ENCODE measurements around the gene ZNRF1.

The ZNRF1 gene

GRCh38 chr16:75026239-75026891, 27.5 kb downstream of the ZNRF1 start:
- DNase-seq (ENCODE audit: low read depth, low spot score), result peak; percentile 41

DNA sequence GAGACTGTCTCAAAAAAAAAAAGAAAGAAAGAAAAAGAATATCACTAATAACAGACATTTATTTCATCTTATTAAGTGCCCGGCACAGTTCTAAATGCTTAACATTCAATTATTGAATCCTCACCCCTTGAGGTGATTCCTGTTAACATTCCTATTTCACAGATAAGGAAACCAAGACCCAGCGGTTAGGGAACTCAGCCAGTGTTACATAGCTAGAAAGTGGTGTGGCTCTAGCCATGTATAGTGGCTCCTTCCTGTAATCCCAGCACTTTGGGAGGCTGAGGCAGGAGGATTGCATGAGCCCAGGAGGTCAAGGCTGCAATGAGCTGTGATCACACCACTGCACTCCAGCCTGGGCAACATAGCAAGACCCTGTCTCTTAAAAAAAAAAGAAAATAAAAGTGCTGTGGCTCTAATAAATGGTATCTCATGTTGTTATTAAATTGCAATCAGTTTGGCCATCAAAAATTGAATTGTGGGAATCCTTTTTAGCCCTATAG, 28.1 kb downstream of the ZNRF1 start:
- DNase-seq (ENCODE audit: low read depth, low spot score), result no peak

DNA sequence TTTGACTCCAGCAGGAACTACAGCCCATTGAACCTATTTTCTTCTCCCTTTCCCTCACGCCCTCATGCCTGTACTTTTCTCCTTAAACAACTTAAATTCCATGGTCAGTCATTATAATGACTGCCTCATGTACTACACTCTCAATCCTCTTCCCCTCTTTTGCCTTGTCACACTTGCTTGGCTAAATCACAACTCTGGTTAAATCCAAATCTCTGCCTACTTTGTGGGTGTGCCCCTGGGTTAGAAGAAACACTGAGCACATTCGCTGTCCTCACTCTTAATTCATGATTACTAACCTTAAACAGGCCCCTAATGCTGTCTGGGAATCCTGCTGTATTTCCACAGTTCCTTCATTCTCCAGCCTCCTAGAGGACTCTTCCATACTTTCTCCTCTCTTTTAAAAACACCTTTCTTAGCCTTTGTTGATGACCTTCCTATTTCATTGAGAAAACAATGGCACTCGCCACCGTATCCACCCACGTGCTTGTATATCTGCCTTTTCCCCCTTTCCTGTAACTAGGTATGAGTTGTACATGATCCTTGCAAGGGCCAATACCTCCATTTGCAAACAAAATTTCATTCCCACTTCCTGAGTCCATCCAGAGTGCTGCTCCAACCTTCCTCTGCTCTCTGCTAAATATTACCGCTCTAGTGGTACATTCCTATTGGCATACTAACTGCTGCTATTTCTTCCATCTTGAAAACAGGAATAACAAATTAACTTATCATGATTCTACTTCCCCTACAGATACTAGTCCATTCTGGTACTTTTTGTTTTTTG, 28.9 kb downstream of the ZNRF1 start:
- no peak for DNase-seq (ENCODE audit: low read depth, low spot score)

GRCh38 chr16:75028544-75029135, 29.8 kb downstream of the ZNRF1 start:
- DNase-seq (ENCODE audit: low read depth, low spot score), result no peak

DNA sequence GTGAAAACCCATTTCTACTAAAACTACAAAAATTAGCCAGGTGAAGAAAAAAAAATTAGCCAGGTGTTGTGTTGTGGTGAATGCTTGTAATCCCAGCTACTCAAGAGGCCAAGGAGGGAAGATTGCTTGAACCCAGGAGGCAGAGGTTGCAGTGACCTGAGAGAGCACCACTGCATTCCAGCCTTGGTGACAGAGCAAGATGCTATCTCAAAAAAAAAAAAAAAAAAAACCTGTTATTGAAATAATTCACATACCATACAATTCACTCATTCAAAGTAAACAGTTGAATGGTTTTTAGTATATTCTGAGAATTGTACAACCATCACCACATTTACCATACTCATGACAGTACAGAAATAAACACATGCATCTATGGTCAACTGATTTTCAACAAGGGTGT, 31.0 kb downstream of the ZNRF1 start:
- DNase-seq (ENCODE audit: low read depth, low spot score), result peak; percentile 39

DNA sequence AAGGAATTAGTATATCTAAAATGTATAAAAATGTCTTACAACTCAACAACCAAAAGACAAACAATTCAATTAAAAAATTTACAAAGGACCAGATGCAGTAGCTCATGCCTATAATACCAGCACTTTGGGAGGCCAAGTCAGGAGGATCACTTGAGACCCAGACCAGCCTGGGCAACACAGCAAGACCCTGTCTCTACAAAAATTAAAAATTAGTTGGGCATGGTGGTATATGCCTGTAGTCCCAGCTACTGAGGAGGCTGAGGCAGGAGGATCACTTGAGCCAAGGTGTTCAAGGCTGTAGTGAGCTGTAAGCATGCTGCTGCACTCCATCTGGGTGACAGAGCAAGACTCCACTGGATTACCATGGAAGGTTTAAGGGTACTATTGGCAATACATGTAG, 33.8 kb downstream of the ZNRF1 start:
- DNase-seq (ENCODE audit: low read depth, low spot score), result no peak

GRCh38 chr16:75035410-75035968, 36.7 kb downstream of the ZNRF1 start:
- no peak for DNase-seq (ENCODE audit: low read depth, low spot score)

GRCh38 chr16:75038036-75038858, 39.4 kb downstream of the ZNRF1 start:
- DNase-seq (ENCODE audit: low read depth, low spot score), result peak; percentile 43

DNA sequence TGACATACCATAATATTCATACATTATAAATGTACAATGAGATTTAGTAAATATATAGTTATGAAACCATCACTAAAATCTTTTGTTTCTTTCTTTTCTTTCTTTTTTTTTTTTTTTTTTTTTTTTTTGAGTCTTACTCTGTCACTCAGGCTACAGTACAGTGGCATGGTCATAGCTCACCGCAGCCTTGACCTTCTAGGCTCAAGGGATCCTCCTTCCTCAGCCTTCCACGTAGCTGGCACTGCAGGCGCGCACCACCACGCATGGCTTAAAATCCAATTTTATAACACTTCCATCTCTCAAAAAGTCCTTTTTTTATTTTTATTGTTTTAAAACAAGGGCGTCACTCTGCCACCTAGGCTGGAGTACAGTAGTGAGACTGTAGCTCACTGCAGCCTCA, 41.1 kb downstream of the ZNRF1 start:
- DNase-seq (ENCODE audit: low read depth, low spot score), result no peak

DNA sequence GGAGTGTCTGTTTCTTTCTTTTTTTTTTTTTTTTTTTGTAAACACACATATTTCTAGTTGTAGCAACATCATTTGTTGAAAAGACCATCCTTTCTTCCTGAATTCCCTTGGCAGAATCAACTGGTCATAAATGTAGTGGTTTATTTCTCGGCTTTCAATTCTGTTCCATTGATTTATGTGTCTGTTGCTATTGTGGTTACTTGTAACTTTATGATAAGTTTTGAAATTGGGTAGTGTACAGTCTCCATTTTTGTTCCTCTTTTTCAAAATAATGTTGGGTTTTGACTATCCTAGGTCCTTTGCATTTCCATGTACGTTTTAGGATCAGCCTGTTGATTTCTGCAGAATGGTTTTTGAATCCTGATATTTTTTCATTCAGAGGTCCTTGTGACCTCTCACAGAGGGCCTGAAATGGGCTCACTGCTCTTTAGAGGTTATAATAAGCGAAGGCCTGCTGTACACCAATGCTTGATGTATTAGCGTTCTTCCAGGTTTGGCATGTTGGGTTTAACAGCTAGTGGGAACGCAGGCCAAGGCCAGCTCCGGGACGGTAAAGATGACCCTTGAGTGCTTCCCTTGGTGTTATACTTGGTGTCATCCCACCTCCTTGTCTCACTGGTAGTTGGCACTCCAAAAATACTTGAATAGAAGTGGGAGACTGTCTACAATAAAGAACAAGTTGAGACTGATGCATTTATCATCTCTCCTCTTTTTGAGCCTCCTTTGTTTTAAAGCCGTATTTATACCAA, 43.8 kb downstream of the ZNRF1 start:
- no peak for DNase-seq (ENCODE audit: low read depth, low spot score)

- peak; percentile 47 for DNase-seq (ENCODE audit: low read depth, low spot score)
Measured at GRCh38 chr16:75043175-75043895, 44.5 kb downstream of the ZNRF1 start.

DNA sequence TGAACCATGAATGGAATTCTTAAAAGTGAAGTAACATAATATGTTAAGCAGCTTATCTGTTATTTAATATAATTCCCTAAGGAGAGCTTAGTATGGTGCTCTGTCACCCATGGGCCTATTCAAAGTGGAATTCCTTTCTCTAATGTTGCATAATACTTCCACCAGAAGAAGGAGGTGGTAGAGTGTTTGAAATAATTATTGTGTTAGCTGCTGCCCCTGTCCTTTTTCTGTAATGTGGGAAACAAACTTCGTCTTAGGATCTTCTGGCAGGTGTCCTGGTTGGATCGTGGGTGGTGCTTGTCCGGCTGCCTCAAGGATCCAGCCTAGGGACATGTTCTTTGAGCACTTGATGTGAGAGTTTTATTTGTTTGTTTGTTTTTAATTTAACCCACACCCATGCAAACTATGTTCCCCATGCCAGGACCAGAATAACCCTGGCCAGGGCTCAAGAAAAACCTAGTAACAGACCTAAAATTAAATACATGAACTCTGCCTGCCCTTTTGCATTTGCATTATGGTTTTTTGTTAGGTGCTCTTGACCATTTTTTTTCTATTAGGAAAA, 46.1 kb downstream of the ZNRF1 start:
- DNase-seq (ENCODE audit: low read depth, low spot score), result peak; percentile 71

DNA sequence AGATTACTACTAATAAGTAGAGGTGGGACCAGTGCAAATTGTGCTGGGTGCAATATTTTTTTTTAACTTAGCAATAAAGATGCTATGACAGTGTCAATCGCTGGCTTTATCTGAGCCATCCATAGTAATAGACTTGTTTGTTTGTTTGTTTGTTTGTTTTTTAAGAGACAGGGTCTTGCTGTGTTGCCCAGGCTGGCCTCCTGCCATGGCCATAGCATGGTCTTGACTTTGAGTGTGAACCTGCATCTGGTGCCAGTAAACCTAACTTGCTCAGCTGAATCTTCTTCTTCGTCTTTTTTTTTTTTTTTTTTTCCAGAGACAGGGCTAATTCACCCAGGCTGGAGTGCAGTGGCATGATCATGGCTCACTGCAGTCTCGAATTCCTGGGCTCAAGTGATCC, 46.6 kb downstream of the ZNRF1 start:
- no peak for DNase-seq (ENCODE audit: low read depth, low spot score)

DNA sequence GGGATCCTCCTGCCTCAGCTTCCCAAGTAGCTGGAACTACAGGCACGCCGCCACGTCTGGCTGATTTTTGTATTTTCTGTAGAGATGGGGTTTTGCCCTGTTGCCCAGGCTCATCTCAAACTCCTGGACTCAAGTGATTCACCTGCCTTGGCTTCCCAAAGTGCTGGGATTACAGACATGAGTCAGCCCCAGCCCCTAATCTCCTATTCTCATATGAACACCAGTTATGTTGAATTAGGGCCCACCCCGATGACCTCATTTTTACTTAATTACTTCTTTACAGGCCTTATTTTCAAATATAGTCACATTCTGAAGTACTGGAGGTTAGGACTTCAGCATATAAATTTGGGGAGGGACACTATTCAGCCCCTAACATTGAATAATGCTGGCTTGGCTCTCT, 49.2 kb downstream of the ZNRF1 start:
- DNase-seq (ENCODE audit: low read depth, low spot score), result no peak

- DNase-seq (ENCODE audit: low read depth, low spot score), result no peak
Measured at GRCh38 chr16:75048530-75048929, 49.7 kb downstream of the ZNRF1 start.

GRCh38 chr16:75052481-75053202, 53.8 kb downstream of the ZNRF1 start:
- no peak for DNase-seq (ENCODE audit: low read depth, low spot score)

- no peak for DNase-seq (ENCODE audit: low read depth, low spot score)
Measured at GRCh38 chr16:75053791-75054555, 55.1 kb downstream of the ZNRF1 start.

- DNase-seq (ENCODE audit: low read depth, low spot score), result no peak
Measured at GRCh38 chr16:75054556-75054947, 55.7 kb downstream of the ZNRF1 start.

All from astrocyte of the hippocampus (primary cell).